CD4-positive, alpha-beta T cell treated with Interleukin-6 for 4 hours (primary cell): ENCODE results near the gene SERPINB10.

Experiments
- DNase-seq: peaks from one replicate; pipeline ENCODE4 v3.0.0-alpha.2; 2020; ENCODE audit warnings: mixed read lengths

Gene SERPINB10

GRCh38 chr18:63951302-63951705, 43.5 kb downstream of the SERPINB10 start:
- DNase-seq: no peak

- no peak for DNase-seq
Observed at GRCh38 chr18:63953811-63954210, 46.1 kb downstream of the SERPINB10 start.

DNA sequence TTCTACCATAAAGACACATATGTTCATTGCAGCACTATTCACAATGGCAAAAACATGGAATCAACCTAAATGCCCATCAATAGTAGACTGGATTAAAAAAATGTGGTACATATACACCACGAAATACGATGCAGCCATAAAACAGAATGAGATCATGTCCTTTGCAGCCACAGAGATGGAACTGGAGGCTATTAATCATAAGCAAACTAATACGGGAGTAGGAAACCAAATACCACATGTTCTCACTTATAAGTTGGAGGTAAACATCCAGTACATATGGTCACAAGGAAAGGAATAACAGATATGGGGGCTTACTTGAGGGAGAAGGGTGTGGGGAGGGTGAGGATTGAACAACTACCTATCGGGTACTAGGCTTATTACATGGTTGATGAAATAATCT, 49.0 kb downstream of the SERPINB10 start:
- no peak for DNase-seq

- no peak for DNase-seq
Observed at GRCh38 chr18:63960891-63961290, 53.1 kb downstream of the SERPINB10 start.

GRCh38 chr18:63961435-63961980, 53.8 kb downstream of the SERPINB10 start:
- DNase-seq: no peak

GRCh38 chr18:63962137-63962536, 54.4 kb downstream of the SERPINB10 start:
- DNase-seq: no peak

- DNase-seq: peak; percentile 70
Observed at GRCh38 chr18:63963615-63964256, 56.0 kb downstream of the SERPINB10 start.

GRCh38 chr18:63964908-63965307, 57.1 kb downstream of the SERPINB10 start:
- DNase-seq: no peak

DNA sequence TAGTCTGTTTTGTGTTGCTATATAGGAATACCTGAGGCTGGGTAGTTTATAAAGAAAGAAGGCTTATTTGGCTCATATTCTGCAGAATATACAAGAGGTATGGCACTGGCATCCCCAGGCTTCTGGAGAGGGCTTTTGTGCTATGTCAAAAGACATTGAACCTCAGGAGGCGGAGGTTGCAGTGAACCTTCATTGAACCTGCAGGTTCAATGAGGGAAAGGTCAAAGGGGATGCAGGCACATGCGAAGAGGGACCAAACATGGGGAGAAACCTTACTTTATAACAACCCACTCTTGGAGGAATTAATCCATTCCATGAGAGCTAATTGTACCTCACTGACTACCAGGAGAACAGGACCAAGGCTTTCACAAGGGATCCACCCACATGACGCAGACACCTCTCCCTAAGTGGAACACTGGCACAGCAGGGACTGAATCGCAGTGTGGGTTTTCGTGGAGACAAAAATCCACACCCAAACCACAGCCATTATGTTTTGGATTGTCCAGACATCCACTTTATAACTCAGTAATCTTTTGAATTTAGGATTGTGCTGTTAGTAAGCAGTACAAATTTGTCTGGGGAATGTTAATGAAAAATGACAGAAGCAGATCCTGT, 58.1 kb downstream of the SERPINB10 start:
- DNase-seq: no peak

GRCh38 chr18:63969942-63970808, 62.4 kb downstream of the SERPINB10 start, which contains the start of gene SERPINB8:
Gene SERPINB8 (plus strand): TSS chr18:63970081. CDS start chr18:63978309, 8,228 bp downstream.
- DNase-seq: peak; percentile 83

- DNase-seq: no peak
Observed at GRCh38 chr18:63970809-63971205, 63.0 kb downstream of the SERPINB10 start.

GRCh38 chr18:63971320-63972001, 63.7 kb downstream of the SERPINB10 start:
- no peak for DNase-seq

GRCh38 chr18:63972002-63972376, 64.2 kb downstream of the SERPINB10 start:
- DNase-seq: no peak

DNA sequence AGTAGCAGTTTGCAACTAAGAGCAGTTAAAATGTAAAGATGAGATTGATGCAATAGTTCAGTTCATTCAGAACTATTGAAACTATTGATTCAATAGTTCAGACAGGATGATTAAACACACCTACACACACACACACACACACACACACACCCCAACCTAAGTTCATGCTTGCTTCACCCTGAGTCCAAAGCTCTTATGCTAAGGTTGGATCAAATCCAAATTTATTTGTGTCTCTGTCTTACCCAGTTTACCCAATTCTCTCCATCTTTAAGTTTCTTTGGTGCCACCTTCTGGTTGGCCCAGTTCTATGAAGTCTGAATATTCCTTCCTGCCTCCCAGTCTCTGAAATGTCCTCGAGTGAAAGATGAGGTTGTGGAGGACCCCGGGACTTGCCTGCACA, 67.2 kb downstream of the SERPINB10 start:
- DNase-seq: peak; percentile 45

- no peak for DNase-seq
Observed at GRCh38 chr18:63975628-63976027, 67.9 kb downstream of the SERPINB10 start.

DNA sequence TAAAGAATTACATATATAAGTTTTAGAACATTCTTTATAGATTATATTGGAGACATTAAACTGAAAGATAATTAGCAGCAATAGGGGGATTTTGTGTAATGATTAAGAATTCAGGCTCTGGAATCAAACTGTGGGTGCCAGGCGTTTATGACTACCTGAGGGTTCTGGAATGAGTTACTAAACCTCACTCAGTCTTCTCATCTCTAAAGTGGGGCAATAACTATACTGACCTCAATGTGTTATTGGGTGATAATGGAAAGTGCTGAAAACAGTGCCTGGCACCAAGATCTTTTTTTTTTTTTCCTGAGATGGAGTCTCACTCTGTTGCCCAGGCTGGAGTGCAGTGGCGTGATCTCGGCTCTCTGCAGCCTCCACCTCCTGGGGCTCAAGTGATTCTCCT, 69.3 kb downstream of the SERPINB10 start:
- DNase-seq: no peak

- peak; percentile 50 for DNase-seq
Observed at GRCh38 chr18:63979409-63979920, 71.7 kb downstream of the SERPINB10 start.

DNA sequence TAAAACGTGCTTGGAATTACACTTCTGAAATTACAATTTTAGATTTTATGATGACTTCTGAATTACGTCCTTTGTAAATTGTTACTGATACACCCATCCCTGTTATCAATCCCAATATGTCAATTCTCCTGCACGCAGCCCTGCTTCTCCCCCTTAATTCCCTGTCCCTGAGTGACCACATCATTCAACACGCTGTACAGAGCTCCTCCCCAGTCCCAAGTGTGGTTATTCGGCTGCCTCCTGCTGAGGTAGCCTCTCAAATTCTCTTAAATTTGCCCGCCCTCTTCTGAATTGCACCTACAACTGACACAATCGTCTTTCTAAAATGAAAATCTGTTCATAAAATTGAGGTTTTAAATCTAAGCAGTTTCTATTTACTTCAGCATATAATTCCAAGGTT, 72.3 kb downstream of the SERPINB10 start:
- DNase-seq: no peak

DNA sequence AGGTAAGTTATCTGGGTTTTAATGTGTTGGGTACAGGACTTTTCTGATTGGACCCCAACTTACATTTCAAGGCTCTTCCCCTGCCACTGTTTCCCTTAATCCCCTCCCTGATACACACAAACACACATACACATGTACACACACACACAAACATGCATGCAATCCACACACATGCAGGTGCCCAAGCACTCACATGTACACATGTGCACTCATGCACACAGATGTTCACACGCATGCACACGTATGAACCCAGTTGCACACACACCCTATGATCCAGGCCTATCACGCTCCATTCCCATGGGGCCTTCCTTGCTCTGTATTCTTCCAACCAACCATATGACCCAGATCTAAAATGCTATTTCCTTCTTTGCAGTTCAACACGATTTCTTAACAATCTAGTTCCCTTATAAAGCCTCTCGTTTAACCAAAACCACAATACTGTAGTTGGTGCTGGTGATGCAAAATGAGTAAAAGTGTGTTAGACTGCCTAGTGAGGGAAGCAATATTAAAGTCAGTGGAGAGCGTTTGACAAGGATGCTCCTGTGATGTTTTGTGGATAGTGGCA, 73.2 kb downstream of the SERPINB10 start:
- DNase-seq: no peak

GRCh38 chr18:63981719-63982118, 74.0 kb downstream of the SERPINB10 start:
- no peak for DNase-seq

DNA sequence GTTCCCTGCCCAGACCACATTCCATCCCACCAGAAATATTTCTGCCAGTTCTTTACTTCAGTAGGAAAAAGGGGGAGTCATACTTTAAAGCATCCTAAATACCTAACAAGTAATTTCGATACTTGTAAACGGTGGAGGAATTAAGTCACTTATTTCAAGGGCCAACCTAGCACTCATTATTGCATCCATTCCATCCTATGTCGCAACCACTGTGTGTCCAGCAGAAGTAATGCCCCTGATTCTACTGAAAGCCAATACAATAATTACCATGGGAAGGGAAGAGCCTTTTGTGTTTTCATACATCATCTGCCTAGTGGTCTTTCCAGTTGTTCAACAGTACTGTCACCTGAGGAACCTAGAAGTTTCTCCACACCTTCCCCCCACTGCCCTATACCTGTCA, 74.6 kb downstream of the SERPINB10 start:
- DNase-seq: no peak
